ENCODE data around the gene SIPA1L3.

- TF ChIP-seq CTCF (IDR thresholded peaks at IDR 0.05), result no peak
- TF ChIP-seq POLR2A (IDR thresholded peaks at IDR 0.05), result no peak
These were observed 68.8 kb downstream of the SIPA1L3 start for GRCh38 chr19:37975596-37976515.
